ENCODE results near the gene MX2. TPM values are rescaled to one million over a fixed set of nuclear protein-coding genes. Genes with fewer than 3 reads are reported as not detected.

Gene MX2
- total RNA-seq, 2 donors from 2014 or later: 2.3 to 12.2 TPM

DNA sequence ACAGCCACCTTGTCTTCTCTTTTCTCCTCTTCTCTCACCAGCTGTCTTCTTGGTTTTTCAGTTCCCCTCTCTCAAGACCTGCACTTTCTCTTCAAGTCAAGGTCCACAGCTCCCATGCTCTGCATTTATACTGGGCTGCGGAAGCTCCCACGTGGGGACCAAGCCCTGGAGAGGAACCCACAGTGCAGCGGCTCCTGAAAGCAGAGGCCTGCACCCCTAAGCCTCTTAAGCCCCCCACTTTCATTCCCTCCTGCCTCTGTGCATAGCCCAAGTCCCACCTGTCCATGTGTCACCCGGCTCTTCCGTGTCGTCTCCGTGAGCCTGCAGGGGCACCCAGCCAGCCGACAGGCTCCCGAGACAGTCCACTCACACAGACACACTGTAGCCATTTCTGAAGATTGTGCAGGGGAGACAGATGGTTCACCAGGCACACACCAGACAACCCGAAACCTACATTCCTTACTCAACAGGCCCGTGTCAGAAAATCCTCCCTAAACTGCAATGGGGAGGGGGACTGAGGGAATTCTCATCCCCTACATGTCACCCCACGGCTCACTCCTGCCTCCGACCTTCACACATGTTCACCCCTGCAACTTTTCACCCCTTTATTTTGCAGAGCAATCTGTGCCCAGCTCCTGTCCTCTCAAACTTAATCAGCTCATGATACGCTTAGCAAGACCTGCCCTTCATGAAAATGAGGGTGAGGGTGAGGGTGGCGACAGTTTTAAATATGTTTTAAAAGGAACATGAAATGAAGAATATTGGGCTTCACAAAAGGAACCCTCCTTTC lies 6.3 kb downstream of the MX2 start:
- peaks cover 18% of the 10 kb centered on the region for H3K4me1 ChIP-seq
- intact Hi-C loops (cut with DNase I): loop anchor here (10.0 kb wide), 1 partner anchor 73 kb away; no protein-coding TSS in a partner anchor
- no peaks in the 10 kb centered on the region for H3K36me3 ChIP-seq (replicated peaks in 1 of 2; ENCODE audit: insufficient read depth in 1 of 2, low read depth in 2 of 2)
- peak in 1 of 4 donors; percentile 6 for DNase-seq
- no peaks in the 10 kb centered on the region for H3K27me3 ChIP-seq
- H3K27ac ChIP-seq: no peak overlapping the region
- H3K4me3 ChIP-seq: no peak overlapping the region
- WGBS, 2 donors: 82% methylated on average over 15 of the region's 15 CpGs
- ATAC-seq: no peak
- TF ChIP-seq, protein P1, sequence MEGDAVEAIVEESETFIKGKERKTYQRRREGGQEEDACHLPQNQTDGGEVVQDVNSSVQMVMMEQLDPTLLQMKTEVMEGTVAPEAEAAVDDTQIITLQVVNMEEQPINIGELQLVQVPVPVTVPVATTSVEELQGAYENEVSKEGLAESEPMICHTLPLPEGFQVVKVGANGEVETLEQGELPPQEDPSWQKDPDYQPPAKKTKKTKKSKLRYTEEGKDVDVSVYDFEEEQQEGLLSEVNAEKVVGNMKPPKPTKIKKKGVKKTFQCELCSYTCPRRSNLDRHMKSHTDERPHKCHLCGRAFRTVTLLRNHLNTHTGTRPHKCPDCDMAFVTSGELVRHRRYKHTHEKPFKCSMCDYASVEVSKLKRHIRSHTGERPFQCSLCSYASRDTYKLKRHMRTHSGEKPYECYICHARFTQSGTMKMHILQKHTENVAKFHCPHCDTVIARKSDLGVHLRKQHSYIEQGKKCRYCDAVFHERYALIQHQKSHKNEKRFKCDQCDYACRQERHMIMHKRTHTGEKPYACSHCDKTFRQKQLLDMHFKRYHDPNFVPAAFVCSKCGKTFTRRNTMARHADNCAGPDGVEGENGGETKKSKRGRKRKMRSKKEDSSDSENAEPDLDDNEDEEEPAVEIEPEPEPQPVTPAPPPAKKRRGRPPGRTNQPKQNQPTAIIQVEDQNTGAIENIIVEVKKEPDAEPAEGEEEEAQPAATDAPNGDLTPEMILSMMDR (IDR thresholded peaks at IDR 0.05): no peak
- no peaks in the 10 kb centered on the region for H3K9me3 ChIP-seq

DNA sequence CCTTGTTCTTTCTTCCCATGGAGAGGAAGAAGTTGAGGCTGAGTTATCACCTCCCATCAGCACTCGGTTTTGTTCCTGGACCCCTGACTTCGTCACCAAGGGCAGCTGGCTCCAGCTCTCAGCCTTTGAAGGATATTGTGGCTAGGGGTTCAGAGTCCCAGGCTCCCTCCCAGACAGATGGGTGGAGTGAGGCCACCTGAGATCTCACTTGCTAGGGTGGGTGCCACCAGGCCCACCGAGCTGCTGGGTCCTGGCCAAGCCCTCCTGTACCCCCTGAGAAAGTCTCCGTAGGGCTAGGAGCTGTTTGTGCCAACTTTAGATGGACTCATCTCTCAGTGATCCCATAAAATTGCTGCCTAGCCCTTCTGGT lies 6.9 kb downstream of the MX2 start:
- 45 to 46% methylated on average over 4 of the region's 4 CpGs for WGBS, 2 donors
- DNase-seq (peak in 1 of 4 donors; percentile 10), ATAC-seq (no peak)
- Histone ChIP-seq H3K27me3 (no peaks in the 10 kb centered on the region), H3K36me3 (replicated peaks in 1 of 2; ENCODE audit: insufficient read depth in 1 of 2, low read depth in 2 of 2) (no peaks in the 10 kb centered on the region), H3K4me1 (peaks cover 18% of the 10 kb centered on the region), H3K27ac (peak overlapping the region in 1 of 4 donors; percentile 22), H3K9me3 (no peaks in the 10 kb centered on the region), H3K4me3 (no peak overlapping the region)
- intact Hi-C loops (cut with DNase I): loop anchor here (10.0 kb wide), 1 partner anchor 74 kb away; no protein-coding TSS in a partner anchor
- TF ChIP-seq, protein P1 (IDR thresholded peaks at IDR 0.05): no peak
- no peak for TF ChIP-seq POLR2A (IDR thresholded peaks at IDR 0.05)

DNA sequence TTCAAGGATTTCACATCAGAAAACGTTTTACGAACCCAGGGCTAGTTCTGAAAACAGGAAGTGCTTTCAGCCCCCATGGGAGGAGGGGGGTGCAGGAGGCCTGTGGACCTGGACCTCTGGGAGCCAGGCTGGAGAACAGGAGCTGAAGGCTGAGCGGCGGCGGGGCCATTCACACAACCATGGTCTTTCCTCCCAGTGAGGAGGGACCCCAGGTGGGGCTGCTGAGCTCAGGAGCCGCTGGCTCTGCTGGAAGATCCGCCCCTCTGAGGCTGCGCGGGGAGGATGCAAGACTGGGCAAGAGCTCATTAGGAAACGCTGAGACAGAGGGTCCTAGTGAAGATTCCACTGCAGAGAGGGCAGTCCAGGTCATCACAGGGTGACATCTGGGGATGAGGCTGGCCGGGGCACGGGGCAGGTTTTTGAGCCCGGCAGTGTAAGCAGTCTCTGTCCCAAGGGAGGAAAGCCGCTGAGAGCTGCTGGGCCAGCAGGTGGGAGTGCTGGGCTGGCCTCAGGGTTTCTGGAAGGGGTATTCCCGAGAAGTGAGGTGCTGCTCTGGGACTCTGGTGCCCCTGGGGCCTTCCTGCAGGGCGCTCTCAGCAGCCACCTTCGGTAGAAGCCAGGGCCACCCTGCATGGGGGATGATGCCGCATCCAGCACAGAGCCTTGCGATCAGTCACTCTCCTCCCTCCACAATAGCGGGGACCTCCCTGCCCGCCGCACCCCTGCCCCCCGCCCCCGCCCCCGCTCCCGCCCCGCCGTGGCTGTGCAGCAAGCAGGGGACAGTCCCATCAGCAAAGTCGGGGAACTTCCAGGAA lies 7.5 kb downstream of the MX2 start:
- Histone ChIP-seq H3K27me3 (no peaks in the 10 kb centered on the region), H3K9me3 (no peaks in the 10 kb centered on the region), H3K27ac (peak overlapping the region in 1 of 4 donors; percentile 22), H3K36me3 (replicated peaks in 1 of 2; ENCODE audit: insufficient read depth in 1 of 2, low read depth in 2 of 2) (no peaks in the 10 kb centered on the region), H3K4me3 (no peak overlapping the region), H3K4me1 (peaks cover 18% of the 10 kb centered on the region)
- ATAC-seq (peak; percentile 29), DNase-seq (peak in 3 of 4 donors; percentile 20 to 33 (median 21))
- no peak for TF ChIP-seq POLR2A (IDR thresholded peaks at IDR 0.05)
- TF ChIP-seq, protein P1 (IDR thresholded peaks at IDR 0.05): peak in 2 of 7 experiments; percentile 13 to 26
- intact Hi-C loops (cut with DNase I): loop anchor here (10.0 kb wide), 1 partner anchor 75 kb away; no protein-coding TSS in a partner anchor
- 7 to 12% methylated on average over 7 to 26 of the region's 29 CpGs for WGBS, 2 donors

DNA sequence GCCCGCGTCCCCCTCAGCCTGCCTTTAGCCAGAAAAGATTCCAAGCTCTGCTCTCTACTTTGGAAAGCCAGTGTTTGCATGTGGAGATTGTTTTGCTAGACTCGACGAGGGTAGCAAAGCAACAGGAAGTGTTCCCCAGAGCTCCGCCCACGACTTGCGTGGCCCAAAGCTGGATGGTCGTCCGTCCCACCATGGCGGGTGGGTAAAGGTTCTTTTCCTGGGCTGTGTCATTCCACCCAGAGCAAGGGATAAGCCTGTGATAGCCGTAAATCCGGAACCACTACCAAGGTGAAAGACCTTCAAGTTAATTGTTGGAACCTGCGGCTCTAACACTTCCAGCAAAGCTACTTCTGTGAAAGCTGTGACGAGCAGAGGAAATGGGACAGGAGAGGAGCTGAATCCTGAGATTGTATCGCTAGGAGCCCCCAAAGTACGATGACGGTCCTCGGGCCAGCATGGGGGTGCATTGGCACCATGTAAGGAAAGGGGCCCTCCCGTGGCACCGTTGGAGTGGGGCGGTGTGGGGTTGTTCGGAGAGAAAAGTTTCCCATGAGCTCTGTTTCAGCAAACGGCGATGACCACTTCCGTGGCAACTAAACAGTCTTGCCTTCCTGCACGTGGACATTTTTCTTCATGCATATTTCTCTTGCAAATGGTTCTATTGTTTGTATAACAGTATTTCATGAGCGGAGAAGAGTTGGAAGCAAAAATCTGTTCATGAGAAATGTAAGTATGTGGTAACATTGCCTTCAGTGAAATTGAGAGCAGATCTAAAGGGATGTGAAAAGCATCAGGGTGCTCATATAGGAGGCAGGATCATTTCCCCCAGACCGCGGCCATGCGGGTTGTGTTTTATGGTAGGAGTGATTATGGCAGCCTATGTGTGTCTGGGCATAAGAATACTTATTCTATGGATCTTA lies 8.4 kb downstream of the MX2 start:
- 53 to 87% methylated on average over 19 to 30 of the region's 30 CpGs for WGBS, 2 donors
- H3K9me3 ChIP-seq: no peaks in the 10 kb centered on the region
- H3K4me3 ChIP-seq: no peak overlapping the region
- ATAC-seq (no peak), DNase-seq (peak in 2 of 4 donors; percentile 12 to 31)
- H3K4me1 ChIP-seq: peaks cover 18% of the 10 kb centered on the region
- peak overlapping the region in 1 of 4 donors; percentile 22 for H3K27ac ChIP-seq
- TF ChIP-seq POLR2A (IDR thresholded peaks at IDR 0.05): no peak
- TF ChIP-seq, protein P1 (IDR thresholded peaks at IDR 0.05): no peak
- intact Hi-C loops (cut with DNase I): loop anchor here (10.0 kb wide), 1 partner anchor 75 kb away; no protein-coding TSS in a partner anchor
- no peaks in the 10 kb centered on the region for H3K36me3 ChIP-seq (replicated peaks in 1 of 2; ENCODE audit: insufficient read depth in 1 of 2, low read depth in 2 of 2)
- no peaks in the 10 kb centered on the region for H3K27me3 ChIP-seq

Measured in body of pancreas (tissue), 4 donors.